ENCODE data around the gene CAND2. TPM values are rescaled to one million over a fixed set of nuclear protein-coding genes. Genes with fewer than 3 reads are reported as not detected.

The CAND2 gene
- total and polyA plus RNA-seq, 10 of the 15 experiments (the other 5 are each of a cell fraction or from before 2014, with no cell fraction given), result 0.03 to 1.9 (median 0.52) TPM

GRCh38 chr3:12753275-12754028, 43.0 kb upstream of the CAND2 start:
- ChIA-PET CTCF (interaction anchor here (0.7 to 1.6 kb wide), 3 partner anchors 11 to 30 kb away, joined by 3 read pairs; no protein-coding TSS in a partner anchor), POLR2A (interaction anchor here (0.7 kb wide), 1 partner anchor 676 kb away, joined by 8 read pairs; no protein-coding TSS in a partner anchor), RAD21 (ENCODE audit: unreplicated experiment) (no interaction called here), SMC1A (ENCODE audit: uncharacterized antibody, unreplicated experiment) (no interaction called here)
- Histone ChIP-seq H3K4me2 (ENCODE audit: control insufficient read depth, insufficient read depth) (no peak overlapping the region), H3K79me2 (ENCODE audit: control insufficient read depth, insufficient read depth, low read length) (no peaks in the 10 kb centered on the region), H3K4me3 (no peak overlapping the region), H2AFZ (ENCODE audit: control insufficient read depth, low read depth, low read length) (no peak overlapping the region), H3K36me3 (ENCODE audit: control insufficient read depth in 2 of 2, insufficient read depth in 2 of 2, low read length in 1 of 2) (no peaks in the 10 kb centered on the region), H3K27ac (ENCODE audit: control insufficient read depth, insufficient read depth) (no peak overlapping the region), H3K4me1 (ENCODE audit: control insufficient read depth, insufficient read depth, low read length) (peaks cover 33% of the 10 kb centered on the region), H3K27me3 (replicated peaks in 1 of 2; ENCODE audit: control insufficient read depth in 2 of 2, insufficient read depth in 2 of 2, low read length in 1 of 2) (no peaks in the 10 kb centered on the region), H3K9ac (ENCODE audit: control insufficient read depth, insufficient read depth, low read length) (no peak overlapping the region), H4K20me1 (ENCODE audit: control insufficient read depth, insufficient read depth) (no peaks in the 10 kb centered on the region), H3K9me3 (replicated peaks; ENCODE audit: control insufficient read depth, insufficient read depth, low read length) (no peaks in the 10 kb centered on the region)
- in situ Hi-C loops (cut with MboI), result no loop called here
- ATAC-seq, result no peak
- FAIRE-seq, result no peak
- intact Hi-C loops (cut with micrococcal nuclease; ENCODE audit: unreplicated experiment), result no loop called here
- 80% methylated on average over 9 of the region's 9 CpGs for WGBS (ENCODE audit: insufficient coverage, insufficient replicate concordance, low lambda C conversion rate, missing lambda C conversion rate)
- no TSS peak for BruUV-seq (replicated peaks)
- DNase-seq (ENCODE audit: low read depth, low spot score), result no peak
- TF ChIP-seq JUNB (IDR thresholded peaks at IDR 0.05), result no peak
- TF ChIP-seq NFIC (IDR thresholded peaks at IDR 0.05; ENCODE audit: low read depth, low read length), result no peak
- TF ChIP-seq POLR2A (IDR thresholded peaks at IDR 0.05; ENCODE audit: low read depth, low read length), result no peak
- no peak for TF ChIP-seq SMAD5 (IDR thresholded peaks at IDR 0.05; ENCODE audit: low read depth)
- no peak for TF ChIP-seq MEF2B (IDR thresholded peaks at IDR 0.05; ENCODE audit: partially characterized antibody, poor library complexity, severe bottlenecking)
- no peak for TF ChIP-seq SMC3 (IDR thresholded peaks at IDR 0.05; ENCODE audit: borderline replicate concordance, low read length)
- no peak for TF ChIP-seq ZNF207 (IDR thresholded peaks at IDR 0.05; ENCODE audit: borderline replicate concordance)
- TF ChIP-seq EED (IDR thresholded peaks at IDR 0.05; ENCODE audit: low read depth), result no peak
- TF ChIP-seq BRCA1 (IDR thresholded peaks at IDR 0.05; ENCODE audit: low read depth, low read length), result no peak
- no peak for TF ChIP-seq PAX5 (IDR thresholded peaks at IDR 0.05; ENCODE audit: borderline replicate concordance, low read depth, low read length)
- TF ChIP-seq BCL3 (IDR thresholded peaks at IDR 0.05; ENCODE audit: borderline replicate concordance, insufficient read depth, low read depth, low read length, poor library complexity, severe bottlenecking), result no peak
- no peak for TF ChIP-seq HDGF (IDR thresholded peaks at IDR 0.05)
- no peak for TF ChIP-seq ZNF687 (IDR thresholded peaks at IDR 0.05)
- TF ChIP-seq BCLAF1 (IDR thresholded peaks at IDR 0.05), result no peak
- TF ChIP-seq FOXM1 (IDR thresholded peaks at IDR 0.05; ENCODE audit: low read depth, low read length), result no peak
- no peak for TF ChIP-seq CBX3 (IDR thresholded peaks at IDR 0.05; ENCODE audit: borderline replicate concordance, low read depth)

Measured in GM12878 (cell line).